Measurements from ENCODE around the gene AP2A2.
A peak's percentile ranks its signal among the peaks of the same experiment; 100 is the strongest.

AP2A2 gene

GRCh38 chr11:917426-917825 is 8.2 kb upstream of the AP2A2 start:
- TF ChIP-seq, protein P1, sequence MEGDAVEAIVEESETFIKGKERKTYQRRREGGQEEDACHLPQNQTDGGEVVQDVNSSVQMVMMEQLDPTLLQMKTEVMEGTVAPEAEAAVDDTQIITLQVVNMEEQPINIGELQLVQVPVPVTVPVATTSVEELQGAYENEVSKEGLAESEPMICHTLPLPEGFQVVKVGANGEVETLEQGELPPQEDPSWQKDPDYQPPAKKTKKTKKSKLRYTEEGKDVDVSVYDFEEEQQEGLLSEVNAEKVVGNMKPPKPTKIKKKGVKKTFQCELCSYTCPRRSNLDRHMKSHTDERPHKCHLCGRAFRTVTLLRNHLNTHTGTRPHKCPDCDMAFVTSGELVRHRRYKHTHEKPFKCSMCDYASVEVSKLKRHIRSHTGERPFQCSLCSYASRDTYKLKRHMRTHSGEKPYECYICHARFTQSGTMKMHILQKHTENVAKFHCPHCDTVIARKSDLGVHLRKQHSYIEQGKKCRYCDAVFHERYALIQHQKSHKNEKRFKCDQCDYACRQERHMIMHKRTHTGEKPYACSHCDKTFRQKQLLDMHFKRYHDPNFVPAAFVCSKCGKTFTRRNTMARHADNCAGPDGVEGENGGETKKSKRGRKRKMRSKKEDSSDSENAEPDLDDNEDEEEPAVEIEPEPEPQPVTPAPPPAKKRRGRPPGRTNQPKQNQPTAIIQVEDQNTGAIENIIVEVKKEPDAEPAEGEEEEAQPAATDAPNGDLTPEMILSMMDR (IDR thresholded peaks at IDR 0.05; ENCODE audit: low read depth, low read length, missing control alignments): no peak
- H3K4me3 ChIP-seq (ENCODE audit: low read depth, low read length): no peak overlapping the region
- in situ Hi-C loops (cut with HindIII; ENCODE audit: low sequenced_read_pairs): no loop called here
- no peak for DNase-seq (ENCODE audit: low read depth)

GRCh38 chr11:921921-922678 is 3.6 kb upstream of the AP2A2 start:
- no peak for DNase-seq (ENCODE audit: low read depth)
- in situ Hi-C loops (cut with HindIII; ENCODE audit: low sequenced_read_pairs): no loop called here
- TF ChIP-seq, protein P1 (IDR thresholded peaks at IDR 0.05; ENCODE audit: low read depth, low read length, missing control alignments): no peak
- no peak overlapping the region for H3K4me3 ChIP-seq (ENCODE audit: low read depth, low read length)

DNA sequence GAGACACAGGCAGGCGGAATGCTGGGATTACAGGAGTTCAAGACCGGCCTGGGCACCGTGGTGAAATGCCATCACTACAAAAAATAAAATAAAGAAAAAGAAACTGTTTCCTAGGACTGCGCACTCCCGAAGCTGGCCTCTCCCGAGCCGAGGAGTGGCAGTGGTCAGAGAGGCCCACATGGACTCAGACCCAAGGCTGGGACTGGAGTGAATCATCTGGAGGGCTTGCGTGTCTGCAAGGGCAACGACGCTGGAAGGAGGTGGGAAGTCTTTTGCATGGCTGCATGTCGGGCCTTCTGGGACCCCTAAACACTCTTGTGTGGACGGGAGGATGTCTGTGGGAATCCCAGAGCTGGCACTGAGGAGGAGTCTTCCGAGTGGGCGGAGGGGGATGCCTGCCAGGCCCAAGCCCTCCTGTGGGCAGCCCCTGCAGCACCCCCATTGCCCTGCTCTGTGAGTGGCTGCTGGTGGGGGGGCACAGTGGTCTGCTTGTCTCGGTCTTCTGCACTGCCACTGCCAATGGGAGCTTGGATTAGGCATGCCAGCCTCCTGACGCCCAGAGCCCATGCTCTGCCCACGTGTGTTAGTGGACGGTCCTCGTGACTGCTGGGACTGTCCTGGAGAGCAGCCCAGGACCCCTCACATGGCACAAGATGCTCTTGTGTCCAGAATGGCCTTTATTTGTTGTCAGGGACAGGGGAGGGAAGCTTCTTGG is 1.8 kb upstream of the AP2A2 start:
- in situ Hi-C loops (cut with HindIII; ENCODE audit: low sequenced_read_pairs): no loop called here
- no peak overlapping the region for H3K4me3 ChIP-seq (ENCODE audit: low read depth, low read length)
- DNase-seq (ENCODE audit: low read depth): no peak
- TF ChIP-seq, protein P1 (IDR thresholded peaks at IDR 0.05; ENCODE audit: low read depth, low read length, missing control alignments): no peak

DNA sequence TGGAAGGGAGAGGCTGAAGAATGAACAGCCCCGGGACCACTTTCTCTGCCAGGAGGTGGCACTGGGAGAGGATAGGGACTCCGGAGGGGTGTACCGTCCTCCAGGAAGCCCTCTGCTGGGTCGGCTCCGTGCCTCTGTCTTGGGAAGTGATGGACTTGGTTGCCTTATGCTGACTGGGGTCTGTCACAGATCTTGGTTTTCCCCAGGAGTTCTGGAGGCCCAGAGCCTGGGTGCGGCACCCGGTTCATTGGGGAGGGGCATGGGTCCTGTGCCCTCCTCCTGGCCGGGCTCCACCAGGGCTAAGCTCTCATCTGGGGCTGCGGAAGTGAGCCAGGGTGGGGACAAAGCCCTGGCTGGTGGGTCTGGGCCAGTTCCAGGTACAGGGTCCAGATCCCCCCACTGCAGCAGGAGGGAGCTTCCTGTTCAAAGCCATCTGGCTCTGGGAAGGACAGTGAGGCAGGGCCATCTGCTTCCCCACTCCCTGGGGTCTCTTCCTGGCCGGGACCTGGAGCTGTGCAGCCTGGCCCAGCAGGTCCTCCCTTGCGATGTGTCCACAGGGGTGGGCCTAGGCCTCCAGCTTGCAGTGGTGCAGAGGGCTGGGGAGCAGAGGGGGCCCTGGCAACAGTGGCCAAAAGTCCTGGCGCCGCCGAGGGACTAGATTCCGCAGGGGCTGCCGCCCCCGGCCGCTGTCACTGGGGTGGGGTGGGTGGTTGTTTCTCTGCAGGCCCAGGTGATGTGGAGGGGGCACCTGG is 1.1 kb upstream of the AP2A2 start:
- in situ Hi-C loops (cut with HindIII; ENCODE audit: low sequenced_read_pairs): no loop called here
- TF ChIP-seq, protein P1 (IDR thresholded peaks at IDR 0.05; ENCODE audit: low read depth, low read length, missing control alignments): no peak
- no peak overlapping the region for H3K4me3 ChIP-seq (ENCODE audit: low read depth, low read length)
- DNase-seq (ENCODE audit: low read depth): no peak

DNA sequence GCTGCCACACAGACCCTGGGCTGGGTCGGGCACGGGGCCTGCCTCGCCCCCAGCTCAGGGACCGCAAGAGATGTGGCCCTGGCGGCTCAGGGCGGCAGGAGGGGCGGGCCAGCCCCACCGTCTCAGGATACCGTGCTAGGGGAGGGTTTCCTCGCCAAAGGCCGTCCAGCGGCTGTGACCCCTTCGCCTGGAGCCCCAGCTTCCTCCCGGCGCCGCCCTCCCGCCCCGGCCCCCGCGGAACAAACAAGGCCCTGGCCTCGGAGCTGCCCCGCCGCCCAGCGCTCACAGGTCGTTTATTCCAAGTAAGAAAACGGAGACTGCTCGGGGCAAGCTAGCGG is 543 bp upstream of the AP2A2 start:
- DNase-seq (ENCODE audit: low read depth): no peak
- in situ Hi-C loops (cut with HindIII; ENCODE audit: low sequenced_read_pairs): no loop called here
- H3K4me3 ChIP-seq (ENCODE audit: low read depth, low read length): peak overlapping the region; percentile 33
- TF ChIP-seq, protein P1 (IDR thresholded peaks at IDR 0.05; ENCODE audit: low read depth, low read length, missing control alignments): no peak

- DNase-seq (ENCODE audit: low read depth): no peak
- H3K4me3 ChIP-seq (ENCODE audit: low read depth, low read length): peak overlapping the region; percentile 64
- in situ Hi-C loops (cut with HindIII; ENCODE audit: low sequenced_read_pairs): no loop called here
- TF ChIP-seq, protein P1 (IDR thresholded peaks at IDR 0.05; ENCODE audit: low read depth, low read length, missing control alignments): no peak
Measured at GRCh38 chr11:926341-926916, 759 bp downstream of the AP2A2 start.

All from astrocyte of the cerebellum (primary cell).